NCI-H345 (cell line): ENCODE results near the gene BMP8B.
"Not testable (repeated sequence)": the region's sequence is repeated elsewhere in the genome, so short reads cannot be mapped to it uniquely, and the experiment has no call there.

Experiments
- DNase-seq: peaks from one replicate; lab custom pipeline; 2025; lab: John Stamatoyannopoulos, UW

Gene BMP8B

DNA sequence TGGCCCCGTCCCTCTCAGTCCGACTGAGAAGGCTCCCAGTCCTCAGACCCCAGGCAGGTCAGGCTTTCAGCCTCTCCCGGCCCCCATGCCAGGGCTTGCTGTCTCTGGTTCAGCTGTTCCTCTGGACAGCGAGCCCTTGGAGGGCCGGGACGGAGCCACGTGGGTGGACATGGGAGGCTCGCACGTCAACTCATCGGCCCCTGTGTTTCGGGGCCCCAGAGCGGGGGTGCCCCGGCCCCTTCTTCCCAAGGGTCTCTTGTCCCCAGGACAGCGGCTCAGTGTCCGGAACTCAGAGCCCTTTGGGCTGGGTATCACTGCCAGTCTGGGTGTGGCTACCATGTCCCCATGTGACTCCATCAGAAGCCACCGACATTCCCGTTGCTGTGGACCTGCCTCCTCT is 10.8 kb downstream of the BMP8B start:
- not testable (repeated sequence) for DNase-seq

- no peak for DNase-seq
These were observed 11.4 kb downstream of the BMP8B start for GRCh38 chr1:39777306-39777705.

- no peak for DNase-seq
These were observed 11.8 kb downstream of the BMP8B start for GRCh38 chr1:39776886-39777285.

GRCh38 chr1:39776400-39776713 is 12.3 kb downstream of the BMP8B start:
- no peak for DNase-seq

GRCh38 chr1:39775676-39776399 is 12.8 kb downstream of the BMP8B start:
- not testable (repeated sequence) for DNase-seq

GRCh38 chr1:39775141-39775540 is 13.5 kb downstream of the BMP8B start:
- not testable (repeated sequence) for DNase-seq

GRCh38 chr1:39773369-39773979 is 15.2 kb downstream of the BMP8B start:
- not testable (repeated sequence) for DNase-seq

DNA sequence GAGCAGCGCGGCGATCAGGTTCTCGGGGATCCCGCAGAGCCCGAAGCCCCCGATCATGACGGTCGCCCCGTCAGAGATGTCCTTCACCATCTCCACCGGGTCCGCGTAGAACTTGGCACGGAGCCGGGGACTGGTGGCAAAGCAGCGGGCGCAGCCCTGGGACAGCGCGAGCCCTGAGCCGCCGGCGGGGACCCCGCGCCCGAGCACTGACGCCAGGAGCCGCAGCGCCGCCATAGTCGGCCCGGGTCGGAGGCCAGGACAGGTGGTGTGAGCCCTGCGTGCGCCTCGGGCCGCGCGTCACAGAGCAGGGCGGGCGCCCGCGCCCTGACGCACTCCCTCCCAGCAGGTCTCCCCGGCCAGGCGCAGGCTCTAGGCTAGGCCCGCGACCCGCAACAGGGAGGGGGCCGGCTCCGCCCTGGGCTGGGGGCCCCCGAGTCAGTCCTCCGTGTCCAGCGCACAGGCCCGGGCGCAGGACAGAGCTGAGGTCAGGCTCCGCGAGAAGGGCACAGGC is 17.6 kb downstream of the BMP8B start, which contains the start of gene OXCT2:
Gene OXCT2 (minus strand): TSS at position 327 of the 511 bp plus-strand sequence. CDS start 93 bp downstream, at position 234.
- not testable (repeated sequence) for DNase-seq

DNA sequence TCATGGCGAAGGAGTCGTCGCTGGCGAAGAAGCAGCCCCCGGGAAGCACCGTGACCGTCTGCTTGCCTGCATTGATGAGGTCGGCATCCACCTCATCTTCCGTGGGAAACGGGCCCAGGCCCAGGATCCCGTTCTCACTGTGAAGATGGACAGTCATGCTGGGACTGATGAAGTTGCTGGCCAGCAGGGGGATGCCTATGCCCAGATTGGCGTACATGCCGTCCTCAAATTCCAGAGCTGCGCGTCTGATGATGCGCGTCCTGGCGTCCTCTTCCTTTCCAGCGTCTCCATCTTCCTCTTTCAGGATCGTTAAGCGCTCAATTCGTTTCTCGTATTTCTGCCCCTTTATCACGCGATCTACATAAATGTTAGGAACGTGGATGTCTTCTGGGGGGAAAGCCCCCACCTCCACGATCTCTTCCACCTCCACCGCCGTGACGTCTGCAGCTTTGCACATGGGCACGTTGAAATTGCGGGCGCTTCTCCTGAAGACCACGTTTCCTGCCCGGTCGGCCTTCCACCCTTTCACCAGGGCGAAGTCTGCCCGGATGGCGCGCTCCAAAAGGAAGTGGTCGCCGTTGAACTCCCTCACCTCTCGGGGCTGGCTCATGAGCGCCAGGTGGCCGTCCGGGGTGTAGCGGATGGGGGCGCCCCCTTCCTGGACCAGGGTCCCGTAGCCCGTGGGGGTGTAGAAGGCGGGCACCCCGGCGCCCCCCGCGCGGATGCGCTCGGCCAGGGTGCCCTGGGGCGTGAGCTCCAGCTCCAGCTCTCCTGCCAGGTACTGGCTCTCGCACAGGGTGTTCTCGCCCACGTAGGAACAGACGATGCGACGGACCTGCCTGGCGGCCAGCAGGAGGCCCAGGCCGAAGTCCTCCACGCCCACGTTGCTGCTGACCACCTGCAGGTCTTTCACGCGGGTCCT is 18.3 kb downstream of the BMP8B start:
- not testable (repeated sequence) for DNase-seq

DNA sequence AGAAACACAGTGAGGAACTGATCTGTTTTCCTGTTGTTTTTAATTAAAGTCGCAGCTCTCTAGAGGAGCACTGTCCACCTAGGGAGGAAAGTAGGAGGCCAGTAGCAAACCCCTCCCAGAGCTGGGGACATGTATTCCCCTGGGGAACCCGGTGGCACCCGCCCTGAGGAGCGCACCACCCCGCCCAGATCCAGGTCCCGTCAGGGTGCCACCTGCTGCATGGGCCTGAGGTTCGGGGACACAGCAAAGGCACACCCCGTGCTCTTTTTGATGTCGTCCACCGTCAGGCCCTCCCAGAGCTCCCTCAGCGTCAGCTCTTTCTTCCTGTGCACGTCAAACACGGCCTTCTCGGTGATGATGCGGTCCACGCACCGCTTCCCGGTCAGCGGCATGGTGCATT is 19.2 kb downstream of the BMP8B start:
- not testable (repeated sequence) for DNase-seq

- not testable (repeated sequence) for DNase-seq
These were observed 22.2 kb downstream of the BMP8B start for GRCh38 chr1:39766466-39766865.

DNA sequence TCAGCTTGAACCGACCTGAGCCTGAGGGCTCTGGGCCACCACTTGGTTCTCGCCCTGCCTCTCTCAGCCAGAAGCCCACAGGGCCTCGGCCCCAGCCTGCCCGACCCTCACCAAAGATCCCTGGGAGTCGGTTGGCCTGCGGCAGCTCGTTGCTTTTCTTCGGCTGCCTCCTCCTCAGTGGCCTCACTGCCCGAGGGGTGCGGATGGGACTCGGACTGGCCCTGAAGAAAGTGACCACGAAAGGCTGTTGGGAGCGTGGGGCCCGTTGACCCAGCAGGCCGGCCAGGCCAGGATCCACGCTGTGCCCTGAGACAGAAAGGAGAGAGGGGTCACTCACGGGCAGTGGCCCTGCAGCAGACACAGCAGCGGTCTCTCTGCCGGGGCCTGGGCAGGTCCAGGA is 24.2 kb downstream of the BMP8B start:
- not testable (repeated sequence) for DNase-seq

DNA sequence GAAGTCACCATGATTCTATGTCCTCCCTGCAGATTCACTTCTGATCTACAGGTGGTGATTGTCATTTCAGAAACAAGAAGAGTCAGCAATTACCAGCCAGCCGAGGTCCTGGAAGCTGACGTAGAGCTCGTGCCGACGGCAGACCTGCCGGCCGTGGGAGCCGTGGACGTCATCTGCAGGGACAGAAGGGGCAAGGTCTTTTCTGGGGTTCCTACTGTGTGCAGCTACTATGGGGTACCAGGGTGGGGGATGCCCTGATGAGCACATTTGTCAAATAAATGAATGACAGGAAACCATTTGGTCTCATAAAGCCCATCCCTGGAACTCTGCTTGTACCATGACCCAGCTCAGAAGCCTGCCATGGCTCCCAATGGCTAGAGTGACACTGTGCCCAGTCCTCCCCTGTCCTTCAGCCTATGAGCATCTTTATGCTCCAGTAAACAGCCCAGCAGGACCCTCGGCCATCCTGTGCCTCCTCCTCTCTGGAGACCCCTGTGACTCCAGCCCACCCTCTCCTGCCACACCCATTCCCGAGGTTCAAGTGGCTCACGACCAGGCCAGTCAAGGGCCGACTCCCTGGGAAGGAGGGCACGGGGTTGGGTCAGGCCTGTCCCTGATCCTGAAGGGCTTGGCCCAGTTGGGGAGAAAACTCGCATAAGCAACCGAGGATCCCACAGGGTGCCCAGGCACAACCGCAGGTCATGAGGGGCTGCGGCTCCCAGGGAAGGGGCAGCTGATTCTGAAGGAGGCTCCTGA is 24.9 kb downstream of the BMP8B start:
- DNase-seq: not testable (repeated sequence)

GRCh38 chr1:39762550-39763540 is 25.8 kb downstream of the BMP8B start:
- DNase-seq: no peak

DNA sequence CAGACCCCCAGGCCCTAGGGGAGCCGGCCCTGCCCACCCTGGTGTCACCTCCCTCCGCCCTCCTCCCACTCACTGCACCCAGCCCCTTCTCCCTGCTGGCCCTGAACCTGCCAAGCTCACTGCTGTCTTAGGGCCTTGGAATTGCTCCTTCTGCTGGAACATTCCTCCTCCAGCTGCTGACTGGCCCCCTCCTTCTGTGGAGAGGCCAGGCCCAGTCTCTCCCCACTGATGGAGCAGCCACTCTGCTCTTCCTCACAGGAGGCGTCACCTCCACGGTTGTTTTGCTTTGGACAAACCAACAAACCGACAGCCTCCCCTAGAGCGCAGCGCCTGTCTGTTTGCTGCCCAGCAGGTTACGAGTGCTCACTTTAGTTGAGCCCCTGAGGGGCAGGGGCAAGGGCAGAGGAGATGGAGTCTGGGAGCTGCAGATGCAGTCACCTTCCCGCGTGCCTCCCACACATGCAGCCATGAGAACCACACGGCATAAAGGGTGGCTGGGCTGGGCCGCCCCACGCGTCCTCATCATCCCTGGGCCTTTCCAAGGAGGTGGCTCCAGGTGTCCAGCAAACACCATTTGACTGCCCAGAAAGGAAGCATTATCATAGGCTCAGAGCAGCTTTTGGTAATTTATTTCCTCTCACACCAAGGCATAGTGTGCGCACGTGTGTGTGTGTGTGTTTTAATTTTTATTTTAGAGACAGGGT is 27.0 kb downstream of the BMP8B start:
- DNase-seq: peak; percentile 24

- no peak for DNase-seq
These were observed 27.6 kb downstream of the BMP8B start for GRCh38 chr1:39761016-39761415.

- no peak for DNase-seq
These were observed 28.3 kb downstream of the BMP8B start for GRCh38 chr1:39760074-39761008.

DNA sequence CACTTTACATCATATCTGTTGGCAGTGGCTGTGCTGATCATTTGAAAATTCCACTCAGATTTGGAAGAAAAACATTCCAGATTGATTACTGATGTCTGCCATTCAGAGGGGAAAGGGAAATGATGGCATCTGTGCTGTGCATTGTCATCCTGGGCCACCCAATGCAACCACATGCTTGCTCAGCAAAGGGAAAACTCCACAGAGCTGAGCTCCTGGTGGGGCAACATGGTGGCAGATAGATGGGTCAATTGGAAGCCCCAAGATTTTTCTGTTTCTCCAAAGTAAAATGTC is 29.3 kb downstream of the BMP8B start:
- DNase-seq: no peak
